Ramos (cell line): ENCODE data around the gene SPG21.
"Not testable (repeated sequence)": the region's sequence is repeated elsewhere in the genome, so short reads cannot be mapped to it uniquely, and the experiment has no call there.

Source experiments
- in situ Hi-C: fragments of 300-500 bp; cut with MboI; formaldehyde crosslinking; loops from one replicate; pipeline ENCODE4 v1.14.3; 2022; ENCODE audit warnings: low sequenced_read_pairs; ENCODE audit not compliant: unreplicated experiment

The SPG21 gene, protein sequence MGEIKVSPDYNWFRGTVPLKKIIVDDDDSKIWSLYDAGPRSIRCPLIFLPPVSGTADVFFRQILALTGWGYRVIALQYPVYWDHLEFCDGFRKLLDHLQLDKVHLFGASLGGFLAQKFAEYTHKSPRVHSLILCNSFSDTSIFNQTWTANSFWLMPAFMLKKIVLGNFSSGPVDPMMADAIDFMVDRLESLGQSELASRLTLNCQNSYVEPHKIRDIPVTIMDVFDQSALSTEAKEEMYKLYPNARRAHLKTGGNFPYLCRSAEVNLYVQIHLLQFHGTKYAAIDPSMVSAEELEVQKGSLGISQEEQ

DNA sequence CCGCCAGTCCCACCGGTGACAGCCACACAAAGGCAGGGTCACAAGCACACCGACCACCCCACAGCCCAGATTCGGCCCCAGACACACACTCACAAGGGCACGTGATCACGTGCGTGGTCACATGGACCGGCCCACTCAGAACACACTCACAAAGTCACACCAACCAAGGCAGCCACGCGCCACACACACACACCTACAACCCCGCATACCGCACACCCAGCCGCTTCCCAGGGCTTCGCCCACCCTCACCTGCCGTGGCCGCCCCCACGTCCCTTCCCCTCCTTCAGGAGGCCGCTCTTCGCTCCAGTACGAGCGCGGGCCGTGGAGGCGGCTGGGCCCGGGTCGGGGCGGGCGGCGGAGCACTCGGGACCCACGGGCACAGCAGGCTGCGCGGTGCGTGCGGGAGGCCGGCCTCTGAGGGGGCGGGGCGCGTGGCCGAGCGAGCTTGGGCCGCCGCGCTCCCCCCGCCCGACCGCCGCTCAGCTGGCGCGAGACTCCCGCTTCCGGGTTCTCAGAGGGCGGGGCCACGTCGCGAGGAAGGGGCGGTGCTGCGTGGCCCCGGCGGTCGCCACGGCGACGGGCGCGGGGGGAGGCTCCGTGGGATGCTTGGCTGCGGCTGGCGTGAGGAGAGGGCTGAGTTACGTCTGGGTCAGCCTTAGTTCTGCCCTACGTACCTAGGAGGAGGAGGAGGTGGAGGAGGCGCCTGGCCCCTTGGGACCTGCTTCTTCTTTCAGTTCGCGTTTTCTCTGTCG is at the start of gene SPG21:
Gene SPG21, minus strand, starts transcription at position 499 of the 752 bp plus-strand sequence. CDS start 6,345 bp downstream, outside the sequence.
- in situ Hi-C loops, result no loop called here

DNA sequence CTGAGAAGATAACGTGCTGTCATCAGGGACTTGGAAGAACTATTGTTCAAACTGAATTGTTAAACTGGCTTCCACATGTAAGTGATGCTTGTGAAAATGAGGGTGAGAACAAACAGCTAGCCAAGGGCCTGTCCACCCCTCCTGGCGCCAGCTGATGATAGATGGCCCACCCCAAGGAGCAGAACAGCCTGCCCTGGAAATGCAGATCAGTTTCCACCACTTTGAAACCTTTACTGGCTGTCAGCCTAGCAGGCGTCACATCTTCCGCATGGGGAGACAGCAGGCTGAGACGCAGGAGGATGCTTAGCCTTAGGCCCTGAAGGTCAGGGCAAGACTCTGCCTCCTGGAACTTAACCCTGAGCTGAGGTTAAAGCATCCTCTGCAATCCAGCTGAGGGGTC is 49.1 kb upstream of the SPG21 start:
- in situ Hi-C loops, result no loop called here

GRCh38 chr15:65038428-65038827 is 48.7 kb upstream of the SPG21 start:
- in situ Hi-C loops, result no loop called here

DNA sequence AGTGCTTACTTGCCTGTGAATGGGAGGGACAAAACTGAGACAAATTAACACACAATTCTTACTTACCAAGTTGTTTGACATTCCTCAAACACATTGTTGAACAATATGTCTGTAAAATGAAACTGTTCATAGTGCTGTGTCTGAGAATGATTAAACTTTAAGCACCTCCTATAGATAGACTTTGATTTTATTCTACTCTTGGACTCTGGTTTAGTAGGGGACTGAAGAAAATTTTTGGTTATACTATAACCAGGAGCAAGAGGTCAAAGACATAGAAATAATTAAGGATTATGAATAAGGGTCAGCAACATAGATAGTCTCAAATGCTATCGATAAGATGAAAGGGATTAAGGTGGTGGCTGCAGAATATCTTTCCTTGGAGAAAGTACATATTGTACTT is 47.6 kb upstream of the SPG21 start:
- in situ Hi-C loops, result no loop called here

GRCh38 chr15:65034719-65035118 is 45.0 kb upstream of the SPG21 start:
- in situ Hi-C loops, result no loop called here

- in situ Hi-C loops, result no loop called here
These were observed 44.0 kb upstream of the SPG21 start for GRCh38 chr15:65033659-65034269.

GRCh38 chr15:65032801-65033537 is 43.3 kb upstream of the SPG21 start:
- in situ Hi-C loops, result no loop called here

DNA sequence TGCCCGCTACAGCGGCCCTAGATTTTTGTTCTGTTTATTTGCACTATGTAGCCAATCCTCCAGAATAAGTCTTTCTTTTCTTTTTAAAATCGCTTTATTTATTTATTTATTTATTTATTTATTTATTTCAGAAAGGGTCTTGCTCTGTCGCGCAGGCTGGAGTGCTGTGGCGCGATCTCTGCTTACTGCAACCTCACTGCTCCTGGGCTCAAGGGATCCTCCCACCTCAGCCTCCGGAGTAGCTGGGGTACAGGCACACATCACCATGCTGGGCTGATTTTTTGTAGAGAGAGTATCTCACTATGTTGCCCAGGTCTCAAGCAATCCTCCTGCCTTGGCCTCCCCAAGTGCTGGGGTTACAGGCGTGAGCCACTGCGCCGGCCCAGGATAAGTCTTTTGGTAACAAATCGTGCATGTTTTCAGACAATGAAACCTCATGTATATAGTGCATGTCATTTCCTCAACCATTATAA is 40.1 kb upstream of the SPG21 start:
- in situ Hi-C loops, result no loop called here

DNA sequence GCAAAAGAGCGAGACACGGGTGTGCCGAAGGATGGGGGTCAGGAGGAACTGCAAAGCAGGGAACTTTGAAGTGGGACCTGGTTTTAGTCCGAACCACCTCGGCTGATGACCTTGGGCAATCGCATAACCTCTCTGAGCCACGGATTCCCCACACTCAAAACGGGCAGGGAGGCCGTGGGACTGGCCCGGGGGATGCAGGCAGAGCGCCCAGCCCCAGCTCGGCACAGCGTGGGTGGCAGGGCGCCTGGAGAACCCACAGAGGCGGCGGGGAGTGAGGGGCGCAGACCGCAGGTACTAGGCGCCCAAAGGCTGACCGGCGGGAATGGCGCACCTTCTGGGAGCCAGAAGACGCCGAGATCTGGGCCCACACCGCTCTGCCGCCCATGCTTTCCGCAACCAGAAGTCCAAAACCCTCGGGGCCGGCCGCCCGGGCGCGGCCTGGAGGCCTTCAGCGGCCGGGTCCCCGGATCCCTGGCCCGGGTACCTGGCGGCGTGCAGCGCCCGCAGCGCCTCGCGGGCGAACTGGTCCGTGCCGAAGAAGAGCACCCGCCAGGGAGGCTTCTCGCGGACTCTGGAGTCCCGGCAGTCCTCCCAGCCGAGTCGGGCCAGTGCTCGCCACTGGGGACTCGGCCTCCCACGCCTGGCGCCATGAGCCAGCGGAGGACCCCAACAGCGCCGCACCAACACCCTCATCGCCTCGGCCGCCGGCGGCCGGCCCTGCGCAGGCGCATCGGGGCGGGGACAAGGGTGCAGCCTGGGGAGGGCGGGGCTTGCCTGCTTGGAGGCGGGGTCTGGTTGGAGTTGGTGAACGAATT is 39.4 kb upstream of the SPG21 start, which contains the start of gene MTFMT:
Gene MTFMT, minus strand, starts transcription at position 719 of the 815 bp plus-strand sequence. Its CDS starts 26 bp downstream, at position 693.
- in situ Hi-C loops, result no loop called here

GRCh38 chr15:65028338-65028737 is 38.6 kb upstream of the SPG21 start:
- in situ Hi-C loops, result no loop called here

DNA sequence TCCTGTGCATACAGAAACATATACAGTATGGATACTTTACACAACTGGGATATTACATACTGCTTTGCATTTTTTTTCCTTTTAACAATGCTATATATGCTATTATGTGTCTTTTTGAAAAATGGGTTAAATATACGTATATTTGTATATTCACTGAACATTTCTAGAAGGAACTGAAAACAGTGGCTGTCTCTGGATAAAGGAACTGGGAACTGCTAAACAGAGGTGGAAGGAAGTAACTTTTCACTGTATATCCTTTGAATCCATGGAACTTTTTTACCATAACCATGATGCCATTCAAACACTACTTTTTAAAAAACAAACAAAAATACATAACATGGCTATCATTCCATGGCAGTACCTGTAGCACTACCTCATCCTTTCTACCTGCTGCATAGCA is 37.9 kb upstream of the SPG21 start:
- in situ Hi-C loops, result no loop called here

DNA sequence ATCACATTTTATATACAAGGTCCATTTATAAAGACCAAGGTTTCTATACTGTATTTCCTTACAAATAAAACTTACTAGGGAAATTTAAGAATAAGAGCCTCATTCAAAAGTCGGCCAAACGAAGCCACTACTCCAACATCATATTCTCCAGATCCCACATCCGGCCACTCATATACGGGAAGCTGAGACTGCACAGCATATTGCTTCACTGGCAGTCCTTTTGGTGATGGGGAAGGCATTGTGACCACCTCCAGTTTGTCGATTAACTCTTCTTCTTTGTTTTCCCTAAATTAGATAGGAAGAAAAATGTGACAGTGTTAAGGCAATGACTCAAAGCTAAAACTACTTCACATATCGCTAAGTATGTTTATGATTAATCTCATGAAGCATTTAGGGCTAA is 37.0 kb upstream of the SPG21 start:
- in situ Hi-C loops, result no loop called here

DNA sequence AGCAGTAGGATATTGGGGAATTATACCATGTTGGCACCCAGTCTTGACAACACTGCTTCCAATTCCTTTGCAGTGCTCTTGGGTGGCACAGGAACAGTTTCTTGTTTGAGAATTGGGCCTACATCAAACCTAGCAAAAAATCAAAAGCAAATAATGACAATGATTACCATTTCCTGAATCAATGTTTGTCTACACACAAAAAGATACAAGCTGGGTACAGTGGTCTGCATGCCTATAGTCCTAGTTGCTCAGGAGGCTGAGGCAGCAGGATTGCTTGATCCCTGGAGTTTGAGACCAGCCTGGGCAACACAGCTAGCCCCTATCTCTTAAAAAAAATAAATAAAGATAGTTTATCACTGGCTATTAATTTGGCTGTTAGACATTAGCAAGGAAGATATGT is 31.8 kb upstream of the SPG21 start:
- in situ Hi-C loops, result no loop called here

DNA sequence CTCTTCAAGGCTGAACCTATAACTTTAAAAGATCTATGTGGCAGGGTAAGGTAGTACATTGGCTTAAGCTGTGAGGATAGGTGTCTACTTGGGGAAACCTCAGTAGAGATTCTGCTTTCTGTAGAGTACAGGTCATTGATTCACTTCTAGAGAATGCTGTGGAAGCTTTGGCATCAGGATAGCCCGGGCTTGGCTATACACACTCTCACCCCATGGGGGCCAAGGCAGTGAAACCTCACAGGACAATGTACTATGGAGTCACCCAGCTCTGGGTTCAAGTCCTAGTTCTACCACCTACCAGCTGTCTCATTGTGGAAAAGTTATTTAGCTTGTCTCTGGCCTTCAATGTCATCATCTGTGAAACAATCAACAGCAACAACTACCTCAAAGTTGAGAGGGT is 30.7 kb upstream of the SPG21 start:
- in situ Hi-C loops, result no loop called here

- in situ Hi-C loops, result not testable (repeated sequence)
These were observed 21.5 kb upstream of the SPG21 start for GRCh38 chr15:65011198-65011597.

DNA sequence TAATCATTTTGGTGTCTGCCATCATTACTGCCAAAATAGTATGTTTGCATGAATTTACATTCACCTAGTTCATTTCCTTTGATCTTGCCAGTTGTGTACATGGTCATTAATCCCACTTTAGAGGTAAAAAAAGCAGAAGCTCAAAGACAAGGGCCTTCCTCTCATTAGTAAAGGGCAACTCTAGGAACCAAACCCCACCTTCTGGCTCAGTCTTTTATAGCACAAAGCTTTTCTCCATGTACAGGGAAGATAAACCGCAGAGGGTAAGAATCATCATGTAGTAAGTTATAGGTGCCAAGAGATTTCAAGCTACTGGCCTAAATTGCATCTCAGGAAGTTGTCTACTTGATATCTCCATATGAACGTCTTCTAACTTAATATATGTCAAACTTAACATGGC is 19.3 kb upstream of the SPG21 start:
- in situ Hi-C loops, result no loop called here

DNA sequence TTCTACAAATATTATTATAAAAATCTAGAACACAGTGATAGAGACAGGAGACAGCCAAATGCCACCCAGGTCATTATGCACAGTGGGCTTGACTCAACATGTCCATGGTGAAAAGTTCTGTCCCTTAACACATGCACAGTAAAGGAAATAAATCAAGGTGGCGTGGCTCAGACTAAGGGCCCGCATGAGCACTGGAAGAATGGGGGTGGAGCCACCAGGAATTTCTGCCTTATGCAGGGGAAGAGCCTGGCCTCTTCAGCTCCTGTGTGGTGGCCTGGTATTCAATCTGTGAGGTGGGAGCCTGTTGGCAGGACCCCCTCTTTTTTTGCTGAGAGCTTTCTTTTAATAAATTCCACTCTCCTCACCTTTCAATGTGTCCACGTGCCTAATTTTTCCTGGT is 17.2 kb upstream of the SPG21 start:
- in situ Hi-C loops, result no loop called here

DNA sequence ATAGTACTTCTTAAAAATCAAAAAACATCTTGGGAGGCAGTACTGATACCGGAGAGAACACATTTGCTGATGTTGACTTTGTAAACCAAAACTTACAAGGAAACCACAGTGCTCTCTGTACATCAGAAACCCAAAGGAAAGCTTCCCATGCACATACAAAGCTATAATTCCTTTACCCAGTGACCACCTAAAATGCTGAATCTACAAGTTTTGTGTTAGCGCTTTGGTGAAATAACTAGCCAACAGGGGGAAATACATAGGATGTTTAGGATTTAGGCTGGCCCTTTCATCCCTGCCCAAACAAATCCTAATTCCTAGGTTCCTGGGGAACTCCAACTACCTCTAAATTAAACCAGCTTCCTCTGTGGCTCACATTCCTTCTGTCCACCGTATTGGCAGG is 15.3 kb upstream of the SPG21 start:
- in situ Hi-C loops, result no loop called here

DNA sequence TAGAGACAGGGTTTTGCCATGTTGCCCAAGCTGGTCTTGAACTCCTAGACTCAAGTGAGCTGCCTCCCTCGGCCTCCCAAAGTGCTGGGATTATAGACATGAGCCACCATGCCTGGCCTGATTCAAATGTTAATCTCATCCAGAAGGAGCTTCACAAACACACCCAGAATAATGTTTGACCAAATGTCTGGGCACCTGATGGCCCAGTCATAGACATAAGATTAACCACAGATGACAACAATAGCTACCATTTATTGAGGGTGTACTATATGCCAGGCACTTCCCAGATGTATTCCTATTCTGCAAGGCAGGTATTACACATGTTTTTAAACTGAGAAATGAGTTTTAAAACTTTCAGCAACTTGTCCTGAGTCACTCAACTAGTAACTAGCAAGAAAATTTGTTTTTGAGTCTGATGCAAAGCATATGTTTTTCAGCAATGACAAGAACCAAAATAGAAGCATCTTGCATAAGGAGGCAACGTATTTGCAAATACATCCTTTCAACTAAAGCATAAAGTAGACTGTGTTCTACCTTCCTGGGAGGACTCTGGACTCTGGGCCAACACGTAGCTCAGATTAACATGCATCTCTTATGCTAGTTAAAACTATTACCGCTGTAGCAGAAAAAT is 8.1 kb upstream of the SPG21 start:
- in situ Hi-C loops, result no loop called here
